BE2C (cell line): ENCODE data around the gene LTBP4.
A peak's percentile ranks its signal among the peaks of the same experiment; 100 is the strongest.

ENCODE experiments used
- DNase-seq: peaks from one replicate; pipeline ENCODE4 v3.0.0-alpha.2; 2020
- H3K27me3 ChIP-seq: fragments of 250-450 bp; sonication (Bioruptor Pico); 2 replicates; pipeline ENCODE4 v1.5.1; 2020; ENCODE audit warnings: mild to moderate bottlenecking
- H3K36me3 ChIP-seq: fragments of 250-450 bp; sonication (Bioruptor Pico); 2 replicates; pipeline ENCODE4 v1.5.1; 2020; ENCODE audit warnings: mild to moderate bottlenecking
- H3K4me1 ChIP-seq: fragments of 250-450 bp; sonication (Bioruptor Pico); 2 replicates; pipeline ENCODE4 v1.5.1; 2020
- H3K4me3 ChIP-seq: 2 replicates; pipeline ENCODE4 v1.5.1; 2011; ENCODE audit warnings: low read depth, low read length
- H3K9me3 ChIP-seq: fragments of 250-450 bp; sonication (Bioruptor Pico); 2 replicates; pipeline ENCODE4 v1.5.1; 2020
- TF ChIP-seq, protein P1 (sequence below): IDR thresholded peaks from 2 replicates; pipeline ENCODE4 v1.5.1; 2012; ENCODE audit warnings: mild to moderate bottlenecking, low read depth, low read length

LTBP4 gene

DNA sequence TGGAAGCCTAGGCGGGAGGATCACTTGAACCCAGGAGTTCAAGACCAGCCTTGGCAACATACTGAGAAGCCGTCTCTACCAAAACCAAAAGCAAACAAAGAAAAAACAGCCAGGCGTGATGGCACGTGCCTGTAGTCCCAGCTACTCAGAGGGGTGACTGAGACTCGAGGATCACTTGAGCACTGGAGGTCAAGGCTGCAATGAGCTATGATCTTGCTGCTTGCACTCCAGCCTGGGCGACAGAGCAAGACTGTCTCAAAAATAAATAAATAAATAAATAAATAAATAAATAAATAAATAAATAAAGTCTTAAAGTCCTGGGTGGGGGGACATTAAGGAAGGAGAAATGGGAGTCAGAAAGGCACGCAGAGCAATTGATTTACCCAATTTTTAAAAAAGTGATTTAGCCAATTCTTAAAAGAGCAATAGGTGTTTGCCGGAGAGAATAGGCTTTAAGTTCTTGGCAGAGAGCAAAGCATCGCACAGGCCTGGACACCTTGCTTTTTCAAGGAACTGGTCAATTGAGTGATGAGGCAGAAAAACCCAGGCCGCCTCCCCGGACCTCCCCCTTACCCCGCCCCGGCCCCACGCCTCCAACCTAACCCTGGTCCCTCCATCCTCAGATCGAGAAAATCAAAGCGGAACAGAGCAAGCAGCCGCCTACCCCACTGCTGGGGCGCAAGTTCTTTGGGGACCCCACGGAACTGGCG lies 34.0 kb upstream of the LTBP4 start:
- H3K36me3 ChIP-seq: no peaks in the 10 kb centered on the region
- peaks cover 7% of the 10 kb centered on the region for H3K4me1 ChIP-seq
- TF ChIP-seq, protein P1, sequence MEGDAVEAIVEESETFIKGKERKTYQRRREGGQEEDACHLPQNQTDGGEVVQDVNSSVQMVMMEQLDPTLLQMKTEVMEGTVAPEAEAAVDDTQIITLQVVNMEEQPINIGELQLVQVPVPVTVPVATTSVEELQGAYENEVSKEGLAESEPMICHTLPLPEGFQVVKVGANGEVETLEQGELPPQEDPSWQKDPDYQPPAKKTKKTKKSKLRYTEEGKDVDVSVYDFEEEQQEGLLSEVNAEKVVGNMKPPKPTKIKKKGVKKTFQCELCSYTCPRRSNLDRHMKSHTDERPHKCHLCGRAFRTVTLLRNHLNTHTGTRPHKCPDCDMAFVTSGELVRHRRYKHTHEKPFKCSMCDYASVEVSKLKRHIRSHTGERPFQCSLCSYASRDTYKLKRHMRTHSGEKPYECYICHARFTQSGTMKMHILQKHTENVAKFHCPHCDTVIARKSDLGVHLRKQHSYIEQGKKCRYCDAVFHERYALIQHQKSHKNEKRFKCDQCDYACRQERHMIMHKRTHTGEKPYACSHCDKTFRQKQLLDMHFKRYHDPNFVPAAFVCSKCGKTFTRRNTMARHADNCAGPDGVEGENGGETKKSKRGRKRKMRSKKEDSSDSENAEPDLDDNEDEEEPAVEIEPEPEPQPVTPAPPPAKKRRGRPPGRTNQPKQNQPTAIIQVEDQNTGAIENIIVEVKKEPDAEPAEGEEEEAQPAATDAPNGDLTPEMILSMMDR: no peak
- H3K9me3 ChIP-seq: no peaks in the 10 kb centered on the region
- no peak overlapping the region for H3K4me3 ChIP-seq
- peaks cover 16% of the 10 kb centered on the region for H3K27me3 ChIP-seq
- no peak for DNase-seq

DNA sequence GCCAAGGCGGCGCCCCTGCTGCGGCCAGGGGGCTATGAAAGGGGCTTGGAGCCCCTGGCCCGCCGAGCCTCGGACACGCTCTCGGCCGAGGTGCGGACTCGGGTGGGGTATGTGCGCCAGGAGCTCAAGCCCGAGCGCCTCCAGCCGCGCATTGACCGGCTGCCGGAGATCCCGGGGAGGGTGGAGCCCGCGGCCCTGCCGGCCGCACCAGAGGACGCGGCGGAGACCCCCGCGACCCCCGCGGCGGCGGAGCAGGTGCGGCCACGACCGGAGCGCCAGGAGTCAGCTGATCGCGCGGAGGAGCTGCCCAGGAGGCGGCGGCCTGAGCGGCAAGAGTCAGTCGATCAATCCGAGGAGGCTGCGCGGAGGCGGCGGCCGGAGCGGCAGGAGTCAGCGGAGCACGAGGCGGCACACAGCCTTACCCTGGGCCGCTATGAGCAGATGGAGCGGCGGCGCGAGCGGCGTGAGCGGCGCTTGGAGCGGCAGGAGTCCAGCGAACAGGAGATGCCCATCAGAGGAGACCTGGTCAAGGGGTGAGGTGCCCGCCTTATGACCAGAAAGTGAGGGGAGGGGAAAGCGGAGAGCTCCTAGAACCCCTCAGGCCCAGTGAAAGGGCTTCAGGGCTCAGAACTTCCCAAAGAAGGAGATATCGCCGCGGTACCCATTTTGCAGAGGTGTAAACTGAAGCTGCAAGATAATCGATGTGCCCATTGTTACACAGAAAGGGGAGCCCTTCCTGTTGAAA lies 33.2 kb upstream of the LTBP4 start:
- H3K4me3 ChIP-seq: no peak overlapping the region
- peaks cover 16% of the 10 kb centered on the region for H3K27me3 ChIP-seq

DNA sequence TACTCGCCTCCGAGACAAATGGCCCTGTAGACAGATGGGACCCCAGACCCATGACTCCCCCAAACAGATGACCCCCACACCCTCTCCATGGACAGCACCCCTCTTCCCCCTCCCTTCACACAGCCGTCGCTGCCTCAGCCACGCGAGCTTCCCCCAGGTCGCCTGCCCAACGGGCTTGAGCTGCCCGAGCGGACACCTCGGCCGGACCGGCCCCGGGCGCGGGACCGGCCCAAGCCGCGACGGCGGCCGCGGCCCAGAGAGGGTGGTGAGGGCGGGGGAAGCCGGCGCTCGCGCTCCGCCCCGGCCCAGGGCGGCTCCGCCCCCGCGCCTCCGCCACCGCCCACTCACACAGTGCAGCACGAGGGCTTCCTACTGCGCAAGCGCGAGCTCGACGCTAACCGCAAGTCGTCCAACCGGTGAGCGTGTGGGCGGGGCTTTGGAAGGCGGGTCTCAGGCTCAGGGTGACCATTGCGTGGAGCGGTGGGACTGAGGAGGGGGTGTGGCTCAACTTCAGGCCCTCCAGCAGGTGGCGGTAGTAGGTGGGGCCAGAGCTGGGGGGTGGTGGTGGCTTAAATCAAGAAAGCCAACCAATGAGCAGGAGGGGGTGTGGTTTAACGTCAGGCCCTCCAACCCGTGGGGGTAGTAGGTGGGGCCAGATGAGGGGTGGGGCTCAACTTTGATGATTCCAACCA lies 30.7 kb upstream of the LTBP4 start:
- Histone ChIP-seq H3K9me3 (no peaks in the 10 kb centered on the region), H3K27me3 (peaks cover 16% of the 10 kb centered on the region), H3K36me3 (no peaks in the 10 kb centered on the region), H3K4me3 (peak overlapping the region; percentile 47), H3K4me1 (peaks cover 7% of the 10 kb centered on the region)
- TF ChIP-seq, protein P1: no peak
- peak; percentile 100 for DNase-seq

More for the DNA sequence above, 33.2 kb upstream of the LTBP4 start:
- peaks cover 7% of the 10 kb centered on the region for H3K4me1 ChIP-seq
- TF ChIP-seq, protein P1: no peak
- H3K9me3 ChIP-seq: no peaks in the 10 kb centered on the region
- no peak for DNase-seq
- H3K36me3 ChIP-seq: no peaks in the 10 kb centered on the region

DNA sequence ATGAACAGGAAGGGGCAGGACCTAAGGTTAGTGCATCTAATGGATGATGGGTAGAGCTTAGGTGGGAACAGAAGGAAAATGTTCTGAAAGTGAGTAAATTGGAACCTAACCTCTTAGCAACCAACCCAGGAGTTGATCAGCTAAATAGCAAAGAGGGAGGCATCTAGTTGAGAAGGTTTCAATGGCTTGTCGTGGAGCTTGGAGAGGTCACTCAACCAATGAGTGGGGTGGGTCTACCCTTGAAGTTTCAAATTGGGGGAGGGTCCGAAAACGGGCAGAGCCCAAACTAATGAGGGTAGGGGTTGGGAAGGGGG lies 30.2 kb upstream of the LTBP4 start:
- Histone ChIP-seq H3K36me3 (no peaks in the 10 kb centered on the region), H3K27me3 (peaks cover 16% of the 10 kb centered on the region), H3K4me3 (peak overlapping the region; percentile 25; the same call in 1 of the 2 replicates), H3K4me1 (peaks cover 7% of the 10 kb centered on the region), H3K9me3 (no peaks in the 10 kb centered on the region)
- DNase-seq: no peak
- TF ChIP-seq, protein P1: no peak

DNA sequence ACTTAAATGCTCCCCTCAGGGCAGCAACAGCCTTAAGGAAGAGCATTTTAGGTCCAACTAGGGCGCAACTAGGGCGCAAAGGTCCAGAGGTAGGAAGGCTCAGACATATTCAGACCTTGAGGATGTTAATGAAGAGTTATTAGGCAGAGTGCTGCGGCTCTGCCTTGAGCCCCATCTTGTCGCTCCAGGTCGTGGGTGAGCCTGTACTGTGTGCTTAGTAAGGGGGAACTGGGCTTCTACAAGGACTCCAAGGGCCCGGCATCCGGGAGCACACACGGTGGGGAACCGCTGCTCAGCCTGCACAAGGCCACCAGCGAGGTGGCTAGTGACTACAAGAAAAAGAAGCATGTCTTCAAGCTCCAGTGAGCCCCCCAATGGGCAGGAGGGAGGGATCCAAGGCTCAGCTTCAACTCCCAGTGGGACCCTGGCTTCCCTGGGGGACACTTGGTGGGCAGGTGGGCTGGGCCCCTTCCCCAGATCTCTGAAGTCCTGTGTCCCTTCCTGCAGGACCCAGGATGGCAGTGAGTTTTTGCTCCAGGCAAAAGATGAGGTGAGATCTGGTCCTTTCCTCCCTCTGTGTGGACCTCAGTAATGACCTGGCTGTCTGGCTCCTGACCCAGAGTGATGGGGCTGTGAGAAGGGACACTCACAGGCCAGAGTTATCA lies 29.2 kb upstream of the LTBP4 start:
- Histone ChIP-seq H3K36me3 (no peaks in the 10 kb centered on the region), H3K4me1 (peaks cover 7% of the 10 kb centered on the region), H3K27me3 (peaks cover 16% of the 10 kb centered on the region), H3K4me3 (no peak overlapping the region), H3K9me3 (no peaks in the 10 kb centered on the region)
- TF ChIP-seq, protein P1: no peak
- DNase-seq: no peak
